Measurements from ENCODE around the gene IGFL4.
A peak's percentile ranks its signal among the peaks of the same experiment; 100 is the strongest.

Gene IGFL4

GRCh38 chr19:46020819-46021125 lies 20.0 kb downstream of the IGFL4 start:
- DNase-seq (ENCODE audit: low spot score): no peak

DNA sequence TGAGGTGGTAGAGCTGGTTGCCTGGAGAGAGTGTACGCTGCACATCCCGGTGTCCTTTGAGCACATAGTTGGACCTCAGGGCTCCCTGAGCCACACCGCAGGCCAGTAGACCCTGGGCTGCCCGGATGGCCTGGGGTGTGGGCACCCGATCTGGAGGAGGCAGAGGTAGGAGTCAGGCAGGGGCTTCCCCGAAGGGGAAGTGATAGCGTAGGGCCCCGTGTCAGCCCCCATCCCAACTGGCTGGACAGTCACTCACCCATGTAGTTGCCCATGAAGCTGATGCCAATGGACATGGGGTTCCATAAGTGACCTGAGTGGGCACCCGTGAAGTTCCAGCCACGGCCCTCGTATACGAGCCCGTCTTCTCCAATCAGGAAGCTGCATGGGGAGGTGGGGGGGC lies 21.5 kb downstream of the IGFL4 start:
- no peak for DNase-seq (ENCODE audit: low spot score)

DNA sequence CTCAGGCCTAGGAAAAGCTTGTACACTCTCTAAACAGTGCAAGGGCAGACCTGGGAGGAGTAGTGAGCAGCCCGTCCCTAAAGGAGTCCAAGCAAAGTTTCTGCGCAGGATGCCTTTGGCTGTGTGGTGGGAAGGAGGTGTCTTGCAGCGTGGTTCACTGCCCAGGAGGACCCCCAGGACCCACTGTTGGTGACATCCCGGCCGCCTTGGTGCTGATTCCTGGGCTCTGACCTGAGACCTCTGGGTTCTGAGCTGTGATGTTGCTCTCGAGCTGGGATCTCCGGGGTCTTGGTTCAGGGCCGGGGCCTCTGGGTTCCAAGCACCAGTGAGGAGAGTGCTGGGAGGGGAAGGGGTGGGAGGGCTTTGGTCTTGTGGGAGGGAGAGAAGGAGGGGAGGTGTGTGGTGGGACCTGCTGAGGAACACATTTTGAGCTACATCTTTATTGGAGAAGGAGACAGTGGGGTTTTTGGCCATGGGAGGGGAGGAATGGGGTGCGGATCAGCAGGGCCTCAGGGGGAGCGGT lies 22.0 kb downstream of the IGFL4 start:
- DNase-seq (ENCODE audit: low spot score): no peak

- no peak for DNase-seq (ENCODE audit: low spot score)
These were observed 22.7 kb downstream of the IGFL4 start for GRCh38 chr19:46017874-46018675.

DNA sequence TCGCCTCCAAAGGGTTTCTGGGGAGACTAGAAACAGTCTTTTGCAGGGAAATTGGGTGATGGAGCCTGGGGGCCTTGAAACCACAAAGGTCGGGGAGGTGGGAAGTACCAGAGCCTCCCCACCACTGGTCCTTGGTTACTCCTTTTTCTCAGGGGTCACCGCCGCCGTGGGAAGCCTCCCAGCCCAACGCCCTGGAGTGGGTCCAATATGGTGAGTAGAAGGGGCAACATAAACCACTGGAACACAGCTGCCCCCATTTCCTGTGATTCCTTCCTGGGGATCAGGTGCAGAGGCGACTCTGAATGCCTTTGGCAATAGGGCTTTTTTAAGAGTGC lies 23.7 kb downstream of the IGFL4 start:
- no peak for DNase-seq (ENCODE audit: low spot score)

- peak; percentile 75 for DNase-seq (ENCODE audit: low spot score)
These were observed 24.2 kb downstream of the IGFL4 start for GRCh38 chr19:46016426-46017094.

DNA sequence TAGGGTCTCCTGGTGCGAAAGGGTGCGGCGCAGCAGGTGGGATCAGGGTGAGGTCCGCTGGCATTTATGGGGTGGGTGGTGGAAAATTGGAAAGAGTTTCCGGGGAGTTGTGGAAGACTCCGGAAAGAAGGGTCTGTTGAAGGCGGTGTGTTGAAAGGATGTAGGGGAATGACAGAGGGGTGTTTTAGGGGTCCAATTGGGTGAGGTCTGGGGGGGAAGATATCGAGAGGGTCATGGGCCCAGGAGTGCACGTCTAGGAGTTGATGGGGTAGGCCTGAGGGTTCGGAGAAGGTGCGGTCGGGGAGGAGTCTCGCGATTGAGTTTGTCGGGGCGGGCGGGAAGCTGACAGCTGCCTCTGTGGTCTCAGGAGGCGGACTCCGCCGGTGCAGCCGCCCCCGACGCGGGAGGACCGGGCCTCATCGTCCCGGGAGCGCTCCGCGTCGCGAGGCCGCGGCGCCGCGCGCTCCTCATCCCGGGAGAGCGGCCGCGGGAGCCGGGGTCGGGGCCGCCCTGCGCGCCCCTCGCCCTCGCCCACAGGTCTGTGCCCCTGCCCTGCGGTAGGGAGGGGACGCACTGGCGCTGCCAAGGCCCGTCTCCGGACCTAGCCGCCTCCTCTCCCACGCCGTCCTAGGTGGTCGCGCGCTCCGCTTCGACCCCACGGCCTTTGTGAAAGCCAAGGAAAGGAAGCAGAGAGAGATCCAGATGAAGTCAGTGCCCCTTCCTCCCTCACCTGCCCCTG lies 24.9 kb downstream of the IGFL4 start:
- DNase-seq (ENCODE audit: low spot score): no peak

DNA sequence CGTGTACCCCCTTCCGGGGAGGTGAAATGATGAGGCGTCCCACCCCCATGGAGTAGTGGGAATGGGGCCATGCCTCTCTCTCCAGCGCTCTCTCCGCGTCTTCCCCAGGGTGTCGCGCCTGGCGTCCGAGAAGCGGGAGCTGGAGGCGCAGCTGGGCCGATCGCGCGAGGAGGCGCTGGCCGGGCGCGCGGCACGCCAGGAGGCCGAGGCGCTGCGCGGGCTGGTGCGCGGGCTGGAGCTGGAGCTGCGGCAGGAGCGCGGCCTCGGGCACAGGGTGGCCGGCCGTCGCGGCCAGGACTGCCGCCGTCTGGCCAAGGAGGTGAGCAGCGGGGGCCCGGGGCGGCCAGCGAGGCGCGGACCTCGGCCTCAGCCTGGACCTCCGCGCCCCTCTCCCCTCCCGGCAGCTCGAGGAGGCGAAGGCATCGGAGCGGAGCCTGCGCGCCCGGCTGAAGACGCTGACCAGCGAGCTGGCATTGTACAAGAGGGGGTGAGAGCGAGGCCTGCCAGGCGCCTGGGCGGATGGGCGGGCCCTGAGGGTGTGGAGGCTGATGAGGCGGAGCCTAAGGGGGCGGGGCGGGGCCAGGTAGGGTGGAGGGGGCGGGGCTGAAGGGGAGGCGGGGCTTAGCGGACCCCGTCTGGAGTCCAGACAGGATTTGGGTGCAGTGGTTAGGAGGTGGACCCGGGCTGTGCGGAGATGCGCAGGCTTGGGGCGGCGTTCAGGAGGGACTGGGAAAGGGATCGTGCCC lies 25.7 kb downstream of the IGFL4 start:
- peak; percentile 82 for DNase-seq (ENCODE audit: low spot score)

DNA sequence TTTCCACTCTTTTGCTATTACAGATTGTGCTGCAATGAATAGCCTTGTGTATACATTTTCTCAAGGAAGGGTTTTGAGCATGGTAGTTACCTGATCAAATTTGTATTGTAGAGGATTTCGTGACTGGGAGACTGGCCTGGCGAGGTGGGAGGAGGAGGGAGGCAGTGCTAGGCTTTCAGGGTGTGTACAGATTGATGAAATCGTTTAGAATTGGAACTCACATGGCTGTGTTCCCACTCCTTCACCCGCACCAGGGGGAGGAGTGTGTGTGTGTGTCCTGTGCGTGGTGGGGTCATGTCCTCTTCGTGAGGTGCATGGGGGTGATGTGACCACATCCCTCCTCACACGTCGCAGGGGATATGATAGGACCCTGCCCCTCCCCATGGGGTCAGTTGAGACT lies 26.3 kb downstream of the IGFL4 start:
- DNase-seq (ENCODE audit: low spot score): no peak

DNA sequence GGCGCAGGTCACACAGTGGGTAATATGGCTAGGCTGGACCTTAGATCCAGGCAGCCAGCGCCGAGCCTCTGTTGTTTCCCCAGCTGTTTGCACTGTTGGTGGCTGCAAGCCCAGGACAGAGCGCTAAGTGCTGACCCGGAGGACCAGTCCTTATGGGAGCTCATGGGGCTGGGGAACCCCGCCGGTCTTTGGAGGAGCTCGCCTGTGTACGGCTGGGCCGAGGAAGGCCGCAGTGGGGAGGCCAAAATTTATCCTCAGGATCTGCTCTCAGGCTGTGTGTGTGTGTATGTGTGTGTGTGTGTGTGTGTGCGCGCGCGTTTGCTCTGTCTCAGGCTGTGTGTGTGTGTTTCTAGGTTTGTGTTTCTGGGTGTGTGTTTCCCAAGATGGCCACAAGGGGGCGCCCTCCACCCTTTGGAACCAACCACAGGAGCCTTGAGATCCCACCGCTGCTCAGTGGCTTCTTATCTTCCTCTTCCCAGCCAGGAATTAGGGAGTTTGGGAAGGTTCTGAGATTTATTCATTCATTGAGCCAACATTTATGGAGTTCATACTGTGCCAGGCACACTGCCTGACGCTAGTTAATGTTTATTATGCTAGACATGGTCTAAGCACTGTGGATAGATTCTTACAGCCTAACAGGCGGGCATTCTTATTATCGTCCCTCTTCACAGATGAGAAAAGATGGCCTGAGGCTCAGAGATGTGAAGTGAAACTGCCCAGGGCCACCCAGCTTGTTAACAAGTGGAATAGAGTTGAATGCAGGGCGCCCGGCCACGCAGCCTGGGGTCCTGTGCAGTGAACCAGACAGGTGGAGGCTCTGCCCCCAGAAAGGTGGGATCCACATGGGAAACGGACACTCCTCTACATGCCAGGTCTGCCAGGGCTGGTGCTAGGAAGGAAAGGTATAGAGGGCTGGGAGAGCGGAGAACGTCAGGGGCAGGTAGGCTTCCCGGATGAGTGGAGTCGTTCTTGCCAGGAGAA lies 31.0 kb downstream of the IGFL4 start:
- peak; percentile 73 for DNase-seq (ENCODE audit: low spot score)

- DNase-seq (ENCODE audit: low spot score): no peak
These were observed 34.4 kb downstream of the IGFL4 start for GRCh38 chr19:46006411-46006810.

GRCh38 chr19:46002678-46003275 lies 38.0 kb downstream of the IGFL4 start:
- no peak for DNase-seq (ENCODE audit: low spot score)

DNA sequence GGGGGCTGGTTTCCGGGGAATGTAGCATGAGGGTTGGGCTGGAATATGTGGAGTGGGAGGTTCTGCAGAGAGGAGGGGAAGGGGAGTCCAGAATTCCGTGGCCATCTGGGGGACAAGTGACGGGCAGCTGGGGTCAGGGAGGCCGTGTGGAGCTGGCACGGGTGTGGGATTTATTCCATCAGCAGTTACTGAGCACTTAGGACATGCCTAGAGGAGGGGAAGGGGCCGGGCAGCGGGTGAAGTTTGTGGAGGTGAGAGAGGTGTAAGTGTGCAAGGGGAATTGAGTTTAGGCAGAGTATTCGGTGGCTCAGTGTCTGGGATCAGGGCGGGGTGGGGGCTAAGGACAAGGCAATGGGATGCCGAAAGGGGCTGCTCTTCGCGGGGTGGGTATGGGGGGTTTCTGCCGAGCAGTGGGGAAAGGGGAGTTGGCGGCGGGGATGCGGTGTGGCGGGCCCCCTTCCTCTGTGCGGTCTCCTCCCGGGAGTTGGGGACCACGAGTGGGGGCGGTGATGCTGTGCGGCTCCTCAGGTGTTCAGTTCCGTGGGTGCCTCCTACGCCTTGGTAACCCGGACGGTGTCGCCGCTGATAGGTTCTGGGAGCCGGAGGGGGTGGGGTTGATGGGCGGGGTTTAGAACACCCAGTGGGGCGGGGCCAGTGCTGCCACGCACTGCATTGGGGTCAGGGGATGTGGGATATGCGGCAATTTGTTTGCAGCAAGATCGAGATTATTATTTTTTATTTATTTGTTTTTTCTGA lies 40.1 kb downstream of the IGFL4 start:
- DNase-seq (ENCODE audit: low spot score): no peak

DNA sequence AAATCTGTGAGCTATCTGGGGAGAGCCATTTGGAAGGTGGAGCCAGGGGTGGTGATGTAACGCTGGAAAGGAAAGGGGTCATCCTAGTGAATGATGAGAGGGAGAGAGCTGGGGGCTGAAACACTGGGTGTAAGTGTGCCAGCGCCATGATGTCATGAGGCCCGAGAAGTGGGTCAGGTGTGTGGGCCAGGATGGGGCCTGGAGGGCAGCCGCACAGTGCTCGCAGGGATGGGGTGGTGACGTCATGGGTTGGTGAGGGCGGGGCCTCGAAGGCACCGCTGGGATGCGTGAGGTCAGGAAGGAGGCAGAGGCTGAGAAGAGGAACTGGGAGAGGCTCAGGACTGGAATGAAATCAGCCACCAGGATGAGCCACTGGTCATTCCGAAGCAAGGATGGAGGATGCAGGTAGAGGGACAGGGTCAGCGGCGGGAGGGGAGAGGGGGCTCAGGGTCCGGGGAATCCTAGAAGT lies 41.1 kb downstream of the IGFL4 start:
- DNase-seq (ENCODE audit: low spot score): peak; percentile 29

GRCh38 chr19:45998834-45999233 lies 42.0 kb downstream of the IGFL4 start:
- DNase-seq (ENCODE audit: low spot score): no peak

DNA sequence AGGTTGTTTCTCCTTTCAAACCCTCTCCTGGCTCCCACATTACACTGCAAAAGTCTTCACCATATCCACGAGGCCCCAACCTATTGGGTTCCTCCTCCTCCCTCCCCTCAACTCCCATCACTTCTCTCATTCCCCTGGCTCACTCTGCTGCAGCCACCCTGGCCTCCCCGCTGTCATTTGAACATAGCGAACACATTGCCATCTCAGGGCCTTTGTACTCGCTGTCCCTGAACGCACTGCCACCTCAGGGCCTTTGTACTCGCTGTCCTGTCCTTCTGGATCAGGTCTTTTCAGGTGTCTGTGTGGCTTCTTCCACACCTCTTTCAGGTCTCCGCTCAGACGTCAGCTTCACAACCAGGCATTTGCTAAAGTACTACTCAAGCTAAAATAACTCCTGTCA lies 43.9 kb downstream of the IGFL4 start:
- DNase-seq (ENCODE audit: low spot score): no peak

DNA sequence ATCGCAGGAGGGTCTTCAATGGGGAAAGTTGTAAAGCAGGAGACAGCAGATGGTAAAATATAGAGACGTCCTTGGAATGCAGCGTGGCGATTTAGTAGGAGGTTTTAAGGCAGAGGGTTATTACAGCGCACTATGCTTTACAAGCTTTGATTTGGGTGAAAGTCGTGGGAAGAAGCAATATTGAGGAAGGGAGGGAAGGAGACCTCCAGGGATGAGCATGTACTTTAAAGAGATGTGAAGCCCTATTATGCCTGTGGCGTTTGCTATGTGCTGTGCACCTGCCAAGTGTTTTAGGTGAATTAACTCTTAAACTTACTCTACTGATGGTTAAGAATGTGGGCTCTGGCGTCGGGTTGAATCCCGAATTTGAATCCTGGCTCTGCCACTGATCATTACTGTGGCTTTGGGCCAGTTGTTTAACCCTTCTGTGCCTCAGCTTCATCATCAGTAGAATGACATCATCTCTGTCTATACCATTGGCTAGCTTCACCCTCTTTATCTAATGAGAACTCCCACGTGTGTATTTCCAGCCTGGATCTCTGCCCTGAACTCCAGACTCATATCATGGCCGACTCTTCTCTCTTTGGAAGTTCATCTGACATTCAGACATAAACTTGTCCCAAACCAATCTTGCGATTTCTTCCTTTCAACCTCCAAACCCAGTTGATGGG lies 45.0 kb downstream of the IGFL4 start:
- peak; percentile 20 for DNase-seq (ENCODE audit: low spot score)

DNA sequence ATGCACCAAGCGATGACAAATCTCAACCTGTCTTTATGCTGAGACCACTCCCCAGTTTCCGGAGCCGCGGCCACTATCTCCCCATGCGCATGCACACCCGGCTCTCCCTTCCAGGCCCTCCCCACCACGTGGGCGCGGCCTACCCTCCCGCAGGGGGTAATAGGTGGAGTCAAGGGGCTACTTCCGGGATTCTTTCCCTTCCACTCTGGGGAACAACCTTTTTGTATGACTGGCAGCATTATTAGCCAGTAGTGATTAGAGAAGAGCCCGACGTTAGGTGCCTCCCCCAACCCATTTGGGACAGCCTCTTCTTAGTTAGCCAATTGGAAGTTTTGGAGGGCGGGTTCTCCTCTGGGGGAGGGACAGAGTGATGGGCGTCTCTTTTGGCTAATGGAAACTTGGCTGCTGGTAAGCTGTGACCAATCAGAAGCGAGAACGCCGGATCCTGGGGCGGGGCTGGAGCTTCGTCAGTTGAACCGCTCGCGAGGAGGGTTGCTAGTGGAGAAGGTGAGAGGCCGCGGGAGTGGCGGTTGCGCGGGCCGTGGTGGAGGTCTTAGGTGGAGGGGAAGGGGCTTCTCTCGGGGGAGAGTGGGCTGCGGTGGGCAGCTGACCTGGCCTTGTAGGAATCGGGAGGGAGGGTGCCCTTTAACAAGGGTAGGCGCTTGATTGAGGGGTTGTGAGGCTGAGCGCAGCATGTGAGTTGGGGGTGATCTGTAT lies 45.6 kb downstream of the IGFL4 start, which contains the start of gene CCDC61:
Gene CCDC61, plus strand, starts transcription at position 470 of the 717 bp plus-strand sequence. CDS start 7,552 bp downstream, outside the sequence.
- peak; percentile 100 for DNase-seq (ENCODE audit: low spot score)
